Measurements from ENCODE around the gene INA. TPM values are rescaled to one million over a fixed set of nuclear protein-coding genes. Genes with fewer than 3 reads are reported as not detected.

The INA gene
- polyA plus RNA-seq, 3 donors, result not detected

DNA sequence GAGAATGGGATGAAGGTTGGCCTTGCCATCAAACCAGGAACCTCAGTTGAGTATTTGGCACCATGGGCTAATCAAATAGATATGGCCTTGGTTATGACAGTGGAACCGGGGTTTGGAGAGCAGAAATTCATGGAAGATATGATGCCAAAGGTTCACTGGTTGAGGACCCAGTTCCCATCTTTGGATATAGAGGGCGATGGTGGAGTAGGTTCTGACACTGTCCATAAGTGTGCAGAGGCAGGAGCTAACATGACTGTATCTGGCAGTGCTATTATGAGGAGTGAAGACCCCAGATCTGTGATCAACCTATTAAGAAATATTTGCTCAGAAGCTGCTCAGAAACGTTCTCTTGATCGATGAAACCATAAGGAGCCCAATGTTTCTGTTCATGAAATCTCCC, 30.6 kb upstream of the INA start:
- Histone ChIP-seq H3K9me3 (replicated peaks in 1 of 2; ENCODE audit: control insufficient read depth in 1 of 2, insufficient read depth in 1 of 2, low read length in 2 of 2) (no peaks in the 10 kb centered on the region), H2AFZ (ENCODE audit: insufficient read depth, low read depth, low read length, poor library complexity, severe bottlenecking) (no peak overlapping the region), H3K4me1 (ENCODE audit: control insufficient read depth in 1 of 2, insufficient read depth in 2 of 2, low read length in 2 of 2) (peaks cover 13 to 14% of the 10 kb centered on the region in 2 donors), H3K27me3 (ENCODE audit: control insufficient read depth in 2 of 2, insufficient read depth in 2 of 2, low read length in 2 of 2) (no peaks in the 10 kb centered on the region), H3K9ac (ENCODE audit: insufficient read depth, low read length, poor library complexity, severe bottlenecking) (no peak overlapping the region), H3K4me2 (replicated peaks; ENCODE audit: extremely low read depth, low read length, poor library complexity, severe bottlenecking) (no peak overlapping the region), H3K4me3 (replicated peaks in 1 of 3; ENCODE audit: low read depth in 2 of 3, low read length in 3 of 3) (no peak overlapping the region), H3K79me2 (ENCODE audit: insufficient read depth, low read length) (no peaks in the 10 kb centered on the region), H3K27ac (ENCODE audit: low read depth in 1 of 2, low read length in 2 of 2) (no peak overlapping the region), H4K20me1 (ENCODE audit: insufficient read depth, low read length) (no peaks in the 10 kb centered on the region), H3K36me3 (replicated peaks in 1 of 2; ENCODE audit: control insufficient read depth in 1 of 2, insufficient read depth in 2 of 2, low read length in 2 of 2) (no peaks in the 10 kb centered on the region)
- TF ChIP-seq CTCF (IDR thresholded peaks at IDR 0.05), result no peak
- H3K36me3 Mint-ChIP-seq, result no peaks in the 10 kb centered on the region
- H3K4me1 Mint-ChIP-seq, result peaks cover 21% of the 10 kb centered on the region
- 100% methylated on average over 1 of the region's 4 CpGs for whole genome bisulfite sequencing (ENCODE audit: insufficient coverage)
- H3K27me3 Mint-ChIP-seq (ENCODE audit: low read depth in 3 of 3), result peaks cover 0 to 2% (median 2%) of the 10 kb centered on the region in 3 donors
- intact Hi-C loops (cut with micrococcal nuclease), result loop anchor here in 1 of 2 donors (10.0 kb wide), 2 partner anchors 132 to 412 kb away; partner anchors contain the start of gene CYP17A1
- H3K27ac Mint-ChIP-seq, result no peak overlapping the region
- peaks cover 0 to 5% (median 3%) of the 10 kb centered on the region in 7 donors for H3K9me3 Mint-ChIP-seq
- DNase-seq, result no peak
- H3K4me3 Mint-ChIP-seq, result no peak overlapping the region

DNA sequence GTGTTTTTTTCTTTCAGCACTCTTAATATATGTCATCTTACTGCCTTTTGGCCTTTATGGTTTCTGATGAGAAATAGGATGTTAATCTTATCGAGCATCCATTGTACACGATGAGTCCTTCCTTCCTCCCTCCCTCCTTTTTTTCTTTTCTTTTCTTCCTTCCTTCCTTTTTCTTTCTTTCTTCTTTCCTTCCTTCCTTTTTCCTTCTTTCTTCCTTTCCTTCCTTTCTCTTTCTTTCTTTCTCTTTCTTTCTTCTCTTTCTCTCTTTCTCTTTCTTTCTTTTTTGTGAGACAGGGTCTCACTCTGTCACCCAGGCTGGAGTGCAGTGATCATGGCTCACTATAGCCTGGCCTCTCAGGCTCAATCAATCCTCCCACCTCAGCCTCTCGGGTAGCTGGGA, 22.8 kb upstream of the INA start:
- H3K4me1 Mint-ChIP-seq, result no peaks in the 10 kb centered on the region
- Histone ChIP-seq H3K9me3 (replicated peaks in 1 of 2; ENCODE audit: control insufficient read depth in 1 of 2, insufficient read depth in 1 of 2, low read length in 2 of 2) (no peaks in the 10 kb centered on the region), H3K9ac (ENCODE audit: insufficient read depth, low read length, poor library complexity, severe bottlenecking) (no peak overlapping the region), H3K27ac (ENCODE audit: low read depth in 1 of 2, low read length in 2 of 2) (no peak overlapping the region), H3K36me3 (replicated peaks in 1 of 2; ENCODE audit: control insufficient read depth in 1 of 2, insufficient read depth in 2 of 2, low read length in 2 of 2) (no peaks in the 10 kb centered on the region), H3K4me2 (replicated peaks; ENCODE audit: extremely low read depth, low read length, poor library complexity, severe bottlenecking) (no peak overlapping the region), H3K27me3 (ENCODE audit: control insufficient read depth in 2 of 2, insufficient read depth in 2 of 2, low read length in 2 of 2) (no peaks in the 10 kb centered on the region), H4K20me1 (ENCODE audit: insufficient read depth, low read length) (no peaks in the 10 kb centered on the region), H3K4me1 (ENCODE audit: control insufficient read depth in 1 of 2, insufficient read depth in 2 of 2, low read length in 2 of 2) (no peaks in the 10 kb centered on the region), H3K79me2 (ENCODE audit: insufficient read depth, low read length) (no peaks in the 10 kb centered on the region), H3K4me3 (replicated peaks in 1 of 3; ENCODE audit: low read depth in 2 of 3, low read length in 3 of 3) (no peak overlapping the region), H2AFZ (ENCODE audit: insufficient read depth, low read depth, low read length, poor library complexity, severe bottlenecking) (no peak overlapping the region)
- WGBS (ENCODE audit: insufficient coverage), result 100% methylated on average over 1 of the region's 3 CpGs
- intact Hi-C loops (cut with micrococcal nuclease), result no loop called here
- no peak for DNase-seq
- no peak for TF ChIP-seq CTCF (IDR thresholded peaks at IDR 0.05)
- no peak overlapping the region for H3K4me3 Mint-ChIP-seq
- peaks cover 4 to 18% (median 9%) of the 10 kb centered on the region in 7 donors for H3K9me3 Mint-ChIP-seq
- H3K27ac Mint-ChIP-seq, result no peak overlapping the region
- no peaks in the 10 kb centered on the region for H3K36me3 Mint-ChIP-seq
- H3K27me3 Mint-ChIP-seq (ENCODE audit: low read depth in 3 of 3), result peaks cover 3 to 4% (median 3%) of the 10 kb centered on the region in 3 donors
